Hepatocyte (in vitro differentiated cells): ENCODE measurements around the gene HPS6.

Source experiments
- EZH2 ChIP-seq: fragments of 200-600 bp; sonication (generic); IDR thresholded peaks from 2 replicates; pipeline ENCODE4 v1.6.1; 2016; ENCODE audit warnings: antibody characterized with exemption, mild to moderate bottlenecking, borderline replicate concordance
- EZH2phosphoT487 ChIP-seq: fragments of 200-600 bp; sonication (generic); IDR thresholded peaks from one replicate; pipeline ENCODE4 v1.6.1; 2018; ENCODE audit warnings: antibody characterized with exemption, mild to moderate bottlenecking, low read depth, moderate library complexity; ENCODE audit not compliant: unreplicated experiment, severe bottlenecking
- TF ChIP-seq, protein P1 (sequence below): fragments of 200-600 bp; sonication (generic); IDR thresholded peaks from 2 replicates; pipeline ENCODE4 v1.5.1; 2016; ENCODE audit warnings: antibody characterized with exemption, mild to moderate bottlenecking; ENCODE audit not compliant: poor library complexity

GRCh38 chr10:102064868-102065560 is at the start of gene HPS6:
- TF ChIP-seq, protein P1, sequence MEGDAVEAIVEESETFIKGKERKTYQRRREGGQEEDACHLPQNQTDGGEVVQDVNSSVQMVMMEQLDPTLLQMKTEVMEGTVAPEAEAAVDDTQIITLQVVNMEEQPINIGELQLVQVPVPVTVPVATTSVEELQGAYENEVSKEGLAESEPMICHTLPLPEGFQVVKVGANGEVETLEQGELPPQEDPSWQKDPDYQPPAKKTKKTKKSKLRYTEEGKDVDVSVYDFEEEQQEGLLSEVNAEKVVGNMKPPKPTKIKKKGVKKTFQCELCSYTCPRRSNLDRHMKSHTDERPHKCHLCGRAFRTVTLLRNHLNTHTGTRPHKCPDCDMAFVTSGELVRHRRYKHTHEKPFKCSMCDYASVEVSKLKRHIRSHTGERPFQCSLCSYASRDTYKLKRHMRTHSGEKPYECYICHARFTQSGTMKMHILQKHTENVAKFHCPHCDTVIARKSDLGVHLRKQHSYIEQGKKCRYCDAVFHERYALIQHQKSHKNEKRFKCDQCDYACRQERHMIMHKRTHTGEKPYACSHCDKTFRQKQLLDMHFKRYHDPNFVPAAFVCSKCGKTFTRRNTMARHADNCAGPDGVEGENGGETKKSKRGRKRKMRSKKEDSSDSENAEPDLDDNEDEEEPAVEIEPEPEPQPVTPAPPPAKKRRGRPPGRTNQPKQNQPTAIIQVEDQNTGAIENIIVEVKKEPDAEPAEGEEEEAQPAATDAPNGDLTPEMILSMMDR, result peak; percentile 19
- no peak for TF ChIP-seq EZH2
- no peak for TF ChIP-seq EZH2phosphoT487
